Measurements from ENCODE around the gene FGGY. TPM values are rescaled to one million over a fixed set of nuclear protein-coding genes. Genes with fewer than 3 reads are reported as not detected.
"Not testable (repeated sequence)": the region's sequence is repeated elsewhere in the genome, so short reads cannot be mapped to it uniquely, and the experiment has no call there.

Gene FGGY
- total RNA-seq, 2 experiments from 2014 or later: 8.5 to 9.4 TPM

- CTCF ChIA-PET; H3K36me3 Mint-ChIP-seq (ENCODE audit: low read depth); ATAC-seq; H3K4me1 Mint-ChIP-seq (ENCODE audit: low read depth); H3K27ac Mint-ChIP-seq; DNase-seq; H3K27me3 Mint-ChIP-seq (ENCODE audit: low read depth); H3K9me3 Mint-ChIP-seq (ENCODE audit: insufficient read depth); POLR2A ChIA-PET; H3K4me3 Mint-ChIP-seq: not testable (repeated sequence)
These were observed 295.5 kb downstream of the FGGY start for GRCh38 chr1:59592410-59592809.

DNA sequence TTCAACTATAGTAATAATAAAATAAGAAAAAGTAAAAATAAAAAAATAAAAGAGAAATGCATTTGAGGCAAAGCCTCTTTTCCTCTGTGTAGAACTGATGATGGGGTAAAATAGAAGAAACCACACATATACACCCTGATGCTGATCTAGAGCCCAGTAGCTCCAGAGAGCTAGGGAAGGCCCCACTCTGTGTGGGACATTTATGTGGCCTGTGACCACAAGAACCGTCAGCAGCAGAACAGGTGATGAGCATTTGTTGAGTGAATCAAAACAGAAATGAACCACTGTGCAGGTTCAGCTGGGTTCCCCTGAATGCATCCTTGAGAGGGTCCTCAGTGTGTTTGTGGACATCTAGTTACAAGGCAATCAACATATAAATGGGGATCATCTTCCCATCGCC lies 296.0 kb downstream of the FGGY start:
- ChIA-PET CTCF (interaction anchor here (1.6 kb wide), 1 partner anchor 22 kb away, joined by 4 read pairs; no protein-coding TSS in a partner anchor), POLR2A (no interaction called here)
- ATAC-seq (no peak), DNase-seq (no peak)
- no peaks in the 10 kb centered on the region for H3K27me3 Mint-ChIP-seq (ENCODE audit: low read depth)
- H3K36me3 Mint-ChIP-seq (ENCODE audit: low read depth): no peaks in the 10 kb centered on the region
- H3K4me1 Mint-ChIP-seq (ENCODE audit: low read depth): peaks cover 5% of the 10 kb centered on the region
- no peak overlapping the region for H3K27ac Mint-ChIP-seq
- H3K4me3 Mint-ChIP-seq: no peak overlapping the region
- H3K9me3 Mint-ChIP-seq (ENCODE audit: insufficient read depth): no peaks in the 10 kb centered on the region

DNA sequence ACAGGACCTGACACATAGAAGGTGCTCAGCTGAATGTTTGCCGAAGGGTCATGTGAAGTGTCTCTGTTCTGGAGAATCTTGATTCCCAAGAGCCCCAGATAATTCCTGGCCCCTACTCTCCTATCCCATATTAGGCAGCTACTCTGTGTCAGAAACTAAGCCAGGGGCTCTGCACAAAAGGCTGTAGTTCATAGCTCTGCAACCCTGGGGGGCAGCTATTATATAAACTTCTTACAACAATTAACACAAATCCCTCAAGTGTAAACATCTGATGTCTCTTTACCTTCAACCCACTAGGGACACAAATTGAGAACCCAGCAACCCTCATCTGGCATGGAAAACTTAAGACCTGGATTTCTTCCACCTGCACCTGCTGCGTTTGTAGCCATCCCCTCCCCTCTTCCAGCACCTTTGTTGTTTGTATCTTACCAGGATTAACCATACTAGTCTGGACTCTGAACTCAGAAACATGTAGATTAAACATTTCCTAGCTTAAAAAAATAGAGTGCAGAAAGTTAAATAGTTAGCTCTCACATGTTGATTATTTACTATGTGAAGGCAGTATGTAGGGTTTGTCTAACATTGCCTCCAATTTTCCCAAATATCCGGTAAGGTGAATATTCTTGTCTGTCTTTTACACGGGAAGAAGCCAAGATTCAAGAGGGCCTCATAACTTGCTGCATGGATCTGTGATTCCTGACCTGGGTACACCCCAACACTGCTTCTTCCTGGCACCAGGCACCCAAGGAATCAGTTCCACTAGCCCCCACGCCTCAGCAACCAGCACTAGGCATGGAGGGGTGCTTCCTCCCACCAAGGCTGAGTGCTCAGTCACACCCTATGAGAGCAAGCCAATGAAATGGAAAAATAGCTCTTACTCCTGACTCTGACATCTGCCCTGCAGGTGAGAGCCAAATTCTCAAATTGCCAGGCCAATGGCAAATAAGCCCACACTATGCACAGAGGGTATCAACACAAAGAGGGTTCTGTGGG lies 297.2 kb downstream of the FGGY start:
- Mint-ChIP-seq H3K27me3 (ENCODE audit: low read depth) (no peaks in the 10 kb centered on the region), H3K27ac (no peak overlapping the region), H3K9me3 (ENCODE audit: insufficient read depth) (no peaks in the 10 kb centered on the region), H3K36me3 (ENCODE audit: low read depth) (no peaks in the 10 kb centered on the region), H3K4me1 (ENCODE audit: low read depth) (peaks cover 5% of the 10 kb centered on the region), H3K4me3 (no peak overlapping the region)
- ATAC-seq: no peak
- DNase-seq: no peak
- ChIA-PET POLR2A (no interaction called here), CTCF (interaction anchor here (1.0 to 1.6 kb wide), 2 partner anchors 24 to 850 kb away, joined by 3 to 4 read pairs; no protein-coding TSS in a partner anchor)

DNA sequence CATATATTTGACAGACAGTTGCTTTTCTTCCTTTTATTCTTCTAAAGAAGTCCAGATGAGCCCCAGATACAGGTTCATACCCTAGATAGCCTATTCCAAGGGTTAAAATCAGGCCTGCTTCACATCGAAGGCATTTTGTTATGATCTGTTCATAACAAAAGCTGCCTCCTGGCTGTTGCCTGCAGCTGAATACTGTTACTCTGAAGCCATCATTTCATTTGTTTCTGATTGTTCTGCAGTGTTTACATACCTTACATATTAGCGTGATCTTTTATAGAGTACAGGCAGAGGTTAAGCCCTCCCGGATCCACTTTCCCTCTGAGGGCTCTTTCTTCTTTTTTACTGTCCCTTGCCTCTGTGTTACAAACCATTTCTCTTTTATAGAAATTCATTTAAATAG lies 298.9 kb downstream of the FGGY start:
- CTCF ChIA-PET: interaction anchor here (1.2 kb wide), 1 partner anchor 103 kb away, joined by 4 read pairs; no protein-coding TSS in a partner anchor
- POLR2A ChIA-PET: no interaction called here
- Mint-ChIP-seq H3K27ac (no peak overlapping the region), H3K36me3 (ENCODE audit: low read depth) (no peaks in the 10 kb centered on the region), H3K4me3 (no peak overlapping the region), H3K9me3 (ENCODE audit: insufficient read depth) (no peaks in the 10 kb centered on the region), H3K27me3 (ENCODE audit: low read depth) (no peaks in the 10 kb centered on the region), H3K4me1 (ENCODE audit: low read depth) (peaks cover 5% of the 10 kb centered on the region)
- DNase-seq (no peak), ATAC-seq (no peak)

GRCh38 chr1:59596432-59596831 lies 299.5 kb downstream of the FGGY start:
- Mint-ChIP-seq H3K27ac (no peak overlapping the region), H3K4me1 (ENCODE audit: low read depth) (peaks cover 5% of the 10 kb centered on the region), H3K27me3 (ENCODE audit: low read depth) (no peaks in the 10 kb centered on the region), H3K9me3 (ENCODE audit: insufficient read depth) (no peaks in the 10 kb centered on the region), H3K36me3 (ENCODE audit: low read depth) (no peaks in the 10 kb centered on the region), H3K4me3 (no peak overlapping the region)
- CTCF ChIA-PET: no interaction called here
- no peak for DNase-seq
- ATAC-seq: no peak
- POLR2A ChIA-PET: no interaction called here

GRCh38 chr1:59596956-59597355 lies 300.1 kb downstream of the FGGY start:
- ATAC-seq (no peak), DNase-seq (no peak)
- Mint-ChIP-seq H3K36me3 (ENCODE audit: low read depth) (no peaks in the 10 kb centered on the region), H3K27ac (no peak overlapping the region), H3K27me3 (ENCODE audit: low read depth) (no peaks in the 10 kb centered on the region), H3K4me1 (ENCODE audit: low read depth) (peaks cover 5% of the 10 kb centered on the region), H3K9me3 (ENCODE audit: insufficient read depth) (no peaks in the 10 kb centered on the region), H3K4me3 (no peak overlapping the region)
- ChIA-PET POLR2A (no interaction called here), CTCF (no interaction called here)

DNA sequence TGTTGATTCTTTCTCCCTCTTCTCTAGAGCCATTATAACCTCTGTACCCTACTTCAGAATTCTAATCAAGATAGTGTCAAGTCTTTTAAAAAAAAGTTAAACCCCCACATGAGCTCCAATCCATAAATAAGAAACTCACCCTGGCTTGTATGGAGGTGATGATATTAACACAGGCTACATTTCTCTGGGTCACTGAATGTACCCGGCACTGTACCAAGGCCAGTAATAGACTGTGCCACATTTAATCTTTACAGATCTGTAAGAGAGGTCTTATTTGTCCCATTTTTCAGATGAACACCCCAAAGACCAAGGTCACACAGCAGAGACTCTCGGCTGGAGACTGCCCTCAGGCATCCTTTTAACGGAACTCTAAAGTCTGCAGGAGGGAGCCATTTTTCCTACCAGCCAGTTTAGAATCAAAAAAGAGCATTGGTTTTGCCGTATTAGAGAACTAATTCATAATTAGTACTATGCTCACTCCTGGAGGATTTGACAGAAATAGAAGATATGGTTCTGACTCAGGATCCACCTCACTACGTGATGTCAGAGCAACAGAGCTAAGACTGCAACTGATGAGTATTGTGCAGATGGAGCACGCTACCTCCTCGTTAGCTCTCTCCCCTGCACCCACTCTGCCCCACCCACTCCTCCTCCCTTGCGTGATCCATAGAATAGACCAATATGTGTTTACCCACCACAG lies 300.7 kb downstream of the FGGY start:
- no peak for DNase-seq
- ChIA-PET POLR2A (no interaction called here), CTCF (no interaction called here)
- Mint-ChIP-seq H3K36me3 (ENCODE audit: low read depth) (no peaks in the 10 kb centered on the region), H3K4me3 (no peak overlapping the region), H3K9me3 (ENCODE audit: insufficient read depth) (no peaks in the 10 kb centered on the region), H3K4me1 (ENCODE audit: low read depth) (peaks cover 5% of the 10 kb centered on the region), H3K27me3 (ENCODE audit: low read depth) (no peaks in the 10 kb centered on the region), H3K27ac (no peak overlapping the region)
- no peak for ATAC-seq

DNA sequence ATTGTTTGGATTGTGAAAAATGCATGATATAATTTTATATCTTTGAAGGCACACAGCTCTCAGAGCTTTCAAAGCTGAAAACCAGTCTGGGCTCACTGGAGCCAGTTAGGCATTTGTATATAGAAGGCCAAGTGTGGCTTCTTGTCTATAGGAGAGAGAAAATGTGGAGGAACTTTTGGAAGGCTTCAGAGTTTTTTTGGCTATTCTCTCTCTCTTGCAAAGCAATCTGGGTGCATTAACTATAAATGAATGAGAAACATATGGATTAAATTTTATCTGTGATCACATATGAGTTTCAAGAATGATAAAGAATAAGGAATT lies 301.2 kb downstream of the FGGY start:
- CTCF ChIA-PET: no interaction called here
- DNase-seq (no peak), ATAC-seq (no peak)
- no peaks in the 10 kb centered on the region for H3K27me3 Mint-ChIP-seq (ENCODE audit: low read depth)
- no peaks in the 10 kb centered on the region for H3K9me3 Mint-ChIP-seq (ENCODE audit: insufficient read depth)
- no peak overlapping the region for H3K27ac Mint-ChIP-seq
- H3K36me3 Mint-ChIP-seq (ENCODE audit: low read depth): no peaks in the 10 kb centered on the region
- H3K4me1 Mint-ChIP-seq (ENCODE audit: low read depth): peaks cover 5% of the 10 kb centered on the region
- H3K4me3 Mint-ChIP-seq: no peak overlapping the region
- POLR2A ChIA-PET: no interaction called here

- Mint-ChIP-seq H3K27ac (no peak overlapping the region), H3K9me3 (ENCODE audit: insufficient read depth) (no peaks in the 10 kb centered on the region), H3K4me1 (ENCODE audit: low read depth) (no peaks in the 10 kb centered on the region), H3K27me3 (ENCODE audit: low read depth) (no peaks in the 10 kb centered on the region), H3K36me3 (ENCODE audit: low read depth) (no peaks in the 10 kb centered on the region), H3K4me3 (no peak overlapping the region)
- ATAC-seq: no peak
- CTCF ChIA-PET: no interaction called here
- POLR2A ChIA-PET: no interaction called here
- DNase-seq: no peak
These were observed 304.1 kb downstream of the FGGY start for GRCh38 chr1:59601041-59601441.

- ChIA-PET POLR2A (no interaction called here), CTCF (interaction anchor here (1.0 kb wide), 1 partner anchor 24 kb away, joined by 3 read pairs; no protein-coding TSS in a partner anchor)
- Mint-ChIP-seq H3K9me3 (ENCODE audit: insufficient read depth) (no peaks in the 10 kb centered on the region), H3K4me1 (ENCODE audit: low read depth) (no peaks in the 10 kb centered on the region), H3K36me3 (ENCODE audit: low read depth) (no peaks in the 10 kb centered on the region), H3K4me3 (no peak overlapping the region), H3K27me3 (ENCODE audit: low read depth) (no peaks in the 10 kb centered on the region), H3K27ac (no peak overlapping the region)
- no peak for ATAC-seq
- DNase-seq: no peak
These were observed 304.9 kb downstream of the FGGY start for GRCh38 chr1:59601811-59602210.

GRCh38 chr1:59604191-59604590 lies 307.3 kb downstream of the FGGY start:
- Mint-ChIP-seq H3K4me3 (no peak overlapping the region), H3K27ac (no peak overlapping the region), H3K9me3 (ENCODE audit: insufficient read depth) (no peaks in the 10 kb centered on the region), H3K36me3 (ENCODE audit: low read depth) (peaks cover 2% of the 10 kb centered on the region), H3K27me3 (ENCODE audit: low read depth) (no peaks in the 10 kb centered on the region), H3K4me1 (ENCODE audit: low read depth) (no peaks in the 10 kb centered on the region)
- ChIA-PET CTCF (no interaction called here), POLR2A (no interaction called here)
- DNase-seq (no peak), ATAC-seq (no peak)

GRCh38 chr1:59605184-59605583 lies 308.3 kb downstream of the FGGY start:
- POLR2A ChIA-PET: no interaction called here
- CTCF ChIA-PET: no interaction called here
- no peaks in the 10 kb centered on the region for H3K4me1 Mint-ChIP-seq (ENCODE audit: low read depth)
- H3K9me3 Mint-ChIP-seq (ENCODE audit: insufficient read depth): no peaks in the 10 kb centered on the region
- H3K27me3 Mint-ChIP-seq (ENCODE audit: low read depth): no peaks in the 10 kb centered on the region
- no peak overlapping the region for H3K27ac Mint-ChIP-seq
- no peak for DNase-seq
- H3K4me3 Mint-ChIP-seq: no peak overlapping the region
- H3K36me3 Mint-ChIP-seq (ENCODE audit: low read depth): peaks cover 3% of the 10 kb centered on the region
- no peak for ATAC-seq

All from activated CD8-positive, alpha-beta T cell treated with anti-CD3 and anti-CD28 coated beads, Interleukin-2, amount 10 ng/mL, durations not matched to agents 7 days and 5 days (primary cell).